Measurements from ENCODE around the gene PRR5L.

PRR5L gene

DNA sequence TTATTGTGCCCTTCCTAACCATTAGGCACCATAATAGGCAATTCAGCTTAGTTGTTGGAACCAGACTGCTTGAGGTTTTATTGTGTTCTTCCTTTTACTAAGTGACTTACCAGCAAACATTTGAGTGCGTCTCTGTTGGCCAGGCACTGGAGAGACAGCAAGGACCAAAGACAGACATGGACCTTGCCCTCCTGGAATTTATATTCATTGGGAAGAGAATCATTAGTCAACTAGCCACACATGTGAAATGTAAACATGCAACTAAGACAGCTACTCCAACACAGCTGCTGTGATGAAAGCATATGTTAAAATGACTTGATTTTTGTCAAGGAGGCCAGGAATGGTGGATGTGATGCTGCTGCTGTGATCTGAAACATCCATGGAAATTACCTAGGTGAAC, 107.6 kb downstream of the PRR5L start:
- Histone ChIP-seq H3K4me1 (ENCODE audit: insufficient read depth, insufficient read length) (no peaks in the 10 kb centered on the region), H3K9ac (ENCODE audit: insufficient read length, low read depth) (no peak overlapping the region), H3K4me3 (ENCODE audit: insufficient read length, low read depth) (no peak overlapping the region), H3K36me3 (ENCODE audit: insufficient read depth, insufficient read length, low read length) (peaks cover 51% of the 10 kb centered on the region), H3K9me3 (ENCODE audit: insufficient read depth, low read length) (no peaks in the 10 kb centered on the region), H3K27me3 (ENCODE audit: insufficient read depth, insufficient read length) (no peaks in the 10 kb centered on the region)
- DNase-seq (ENCODE audit: low read depth, low spot score): no peak
- no peak for TF ChIP-seq ZNF274 (IDR thresholded peaks at IDR 0.05; ENCODE audit: low read depth, low read length)
- no peak for TF ChIP-seq YY1 (IDR thresholded peaks at IDR 0.05; ENCODE audit: insufficient read depth, insufficient read length)
- TF ChIP-seq SUZ12 (IDR thresholded peaks at IDR 0.05; ENCODE audit: extremely low read depth, insufficient read depth, insufficient read length): no peak

DNA sequence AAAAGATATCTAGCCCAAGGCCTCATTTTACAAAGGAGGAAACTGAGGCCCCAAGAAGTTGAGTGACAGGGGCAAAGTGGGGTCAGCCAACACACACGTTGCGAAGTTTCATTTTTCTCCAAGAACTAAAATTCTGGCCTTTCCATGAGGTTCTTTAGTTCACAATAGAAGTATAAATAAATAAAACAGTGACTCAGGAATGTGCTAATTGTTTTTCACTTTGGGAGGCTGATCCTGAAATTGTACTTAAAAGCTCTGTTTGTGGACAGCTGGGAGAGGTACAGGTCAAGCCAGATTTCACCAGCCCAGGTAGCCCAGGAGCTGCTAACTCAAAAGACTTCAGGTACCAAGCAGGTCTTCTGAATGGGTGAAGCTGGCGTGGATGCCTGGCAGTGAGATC, 108.7 kb downstream of the PRR5L start:
- Histone ChIP-seq H3K9ac (ENCODE audit: insufficient read length, low read depth) (no peak overlapping the region), H3K4me1 (ENCODE audit: insufficient read depth, insufficient read length) (peaks cover 4% of the 10 kb centered on the region), H3K36me3 (ENCODE audit: insufficient read depth, insufficient read length, low read length) (peaks cover 42% of the 10 kb centered on the region), H3K27me3 (ENCODE audit: insufficient read depth, insufficient read length) (no peaks in the 10 kb centered on the region), H3K4me3 (ENCODE audit: insufficient read length, low read depth) (no peak overlapping the region), H3K9me3 (ENCODE audit: insufficient read depth, low read length) (no peaks in the 10 kb centered on the region)
- no peak for DNase-seq (ENCODE audit: low read depth, low spot score)
- TF ChIP-seq ZNF274 (IDR thresholded peaks at IDR 0.05; ENCODE audit: low read depth, low read length) (no peak), YY1 (IDR thresholded peaks at IDR 0.05; ENCODE audit: insufficient read depth, insufficient read length) (no peak), SUZ12 (IDR thresholded peaks at IDR 0.05; ENCODE audit: extremely low read depth, insufficient read depth, insufficient read length) (no peak)

DNA sequence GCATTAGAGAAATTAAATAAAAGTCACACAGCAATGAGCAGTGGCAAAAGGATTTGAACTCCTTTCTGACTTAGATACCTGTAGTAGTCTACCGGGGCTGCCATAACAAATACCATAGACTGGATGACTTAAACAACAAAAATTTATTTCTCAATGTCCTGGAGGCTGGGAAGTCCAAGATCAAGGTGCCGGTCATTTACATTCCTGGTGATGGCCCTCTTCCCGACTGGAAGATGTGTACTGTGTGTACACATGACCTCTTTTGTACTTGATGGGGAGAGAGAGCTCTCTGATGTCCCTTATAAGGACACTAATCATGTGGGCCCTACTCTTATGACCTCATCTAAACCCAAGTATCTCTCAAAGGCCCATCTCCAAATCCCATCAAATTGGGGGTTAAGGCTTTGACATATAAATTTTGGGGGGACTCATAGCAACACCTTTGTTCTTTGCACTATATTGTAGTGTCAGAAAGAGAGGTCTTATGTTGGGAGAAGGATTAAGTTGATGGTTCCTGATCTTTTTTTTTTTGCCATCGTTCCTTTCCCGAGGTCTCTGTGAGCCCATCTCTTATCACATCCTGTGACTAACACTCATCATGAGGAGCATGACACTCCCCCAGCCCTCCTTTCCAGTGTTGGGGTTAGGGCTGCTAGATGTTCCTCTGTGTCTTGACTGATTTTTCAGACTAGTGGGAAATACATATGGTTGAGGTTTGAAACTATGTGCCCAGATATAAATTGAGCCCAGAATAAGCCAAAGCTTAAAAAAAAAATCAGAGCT, 109.7 kb downstream of the PRR5L start:
- peaks cover 49% of the 10 kb centered on the region for H3K36me3 ChIP-seq (ENCODE audit: insufficient read depth, insufficient read length, low read length)
- H3K4me1 ChIP-seq (ENCODE audit: insufficient read depth, insufficient read length): peaks cover 4% of the 10 kb centered on the region
- H3K9me3 ChIP-seq (ENCODE audit: insufficient read depth, low read length): no peaks in the 10 kb centered on the region
- no peak overlapping the region for H3K4me3 ChIP-seq (ENCODE audit: insufficient read length, low read depth)
- no peak overlapping the region for H3K9ac ChIP-seq (ENCODE audit: insufficient read length, low read depth)
- no peaks in the 10 kb centered on the region for H3K27me3 ChIP-seq (ENCODE audit: insufficient read depth, insufficient read length)
- TF ChIP-seq SUZ12 (IDR thresholded peaks at IDR 0.05; ENCODE audit: extremely low read depth, insufficient read depth, insufficient read length) (no peak), ZNF274 (IDR thresholded peaks at IDR 0.05; ENCODE audit: low read depth, low read length) (no peak), YY1 (IDR thresholded peaks at IDR 0.05; ENCODE audit: insufficient read depth, insufficient read length) (no peak)
- DNase-seq (ENCODE audit: low read depth, low spot score): no peak

DNA sequence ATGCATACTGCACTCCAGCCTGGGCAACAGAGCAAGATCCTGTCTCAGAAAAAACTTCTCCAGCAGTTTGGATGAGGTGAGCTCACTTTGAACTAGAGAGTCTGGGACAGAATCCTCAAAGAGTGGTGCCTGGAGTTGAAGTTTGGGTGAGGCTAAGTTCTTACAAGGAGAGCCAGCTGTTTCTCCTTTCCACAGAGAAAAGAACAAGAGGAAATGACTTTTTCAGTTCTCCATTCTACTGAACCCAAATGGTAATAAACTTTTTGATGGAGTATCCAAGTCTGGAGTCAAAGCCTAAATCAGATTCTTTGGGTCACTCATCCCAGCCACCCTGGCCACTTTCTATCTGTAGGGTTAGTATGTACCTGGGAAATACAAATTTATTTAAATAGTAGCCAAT, 111.3 kb downstream of the PRR5L start:
- Histone ChIP-seq H3K27me3 (ENCODE audit: insufficient read depth, insufficient read length) (no peaks in the 10 kb centered on the region), H3K4me1 (ENCODE audit: insufficient read depth, insufficient read length) (peaks cover 4% of the 10 kb centered on the region)
- DNase-seq (ENCODE audit: low read depth, low spot score): no peak

DNA sequence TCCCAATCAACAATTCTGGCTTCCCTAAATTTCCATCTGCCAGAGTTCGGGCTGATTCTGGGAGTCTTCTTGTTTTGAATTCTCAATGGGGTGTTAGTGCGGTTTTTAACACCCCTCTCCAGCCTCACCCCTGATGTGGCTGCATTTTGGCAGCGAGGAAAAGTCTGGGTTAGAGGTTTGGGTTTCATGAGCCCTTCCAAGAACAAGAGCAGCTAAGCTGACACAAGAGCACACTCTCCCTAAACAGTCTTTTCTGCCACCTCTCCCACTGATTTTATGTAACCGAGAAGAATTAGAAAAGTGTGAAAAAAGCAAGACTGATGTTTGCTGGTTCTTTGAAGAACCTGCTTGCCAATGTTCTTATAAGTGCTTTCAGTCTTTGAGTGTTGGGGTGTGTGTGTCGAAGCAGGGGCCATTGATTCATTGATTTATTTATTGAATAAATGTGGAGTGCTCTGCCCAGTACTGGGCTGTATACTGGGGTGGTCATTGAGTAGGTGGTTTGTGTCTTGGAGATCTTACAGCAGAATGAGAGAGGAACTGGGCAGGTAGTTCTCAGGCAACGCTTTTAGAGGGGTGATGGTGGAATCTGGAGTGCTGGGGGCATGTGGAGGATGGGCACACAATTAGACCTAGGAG, 112.5 kb downstream of the PRR5L start:
- no peak for DNase-seq (ENCODE audit: low read depth, low spot score)
- H3K9ac ChIP-seq (ENCODE audit: insufficient read length, low read depth): no peak overlapping the region

More for the DNA sequence above, 111.3 kb downstream of the PRR5L start:
- no peak for TF ChIP-seq SUZ12 (IDR thresholded peaks at IDR 0.05; ENCODE audit: extremely low read depth, insufficient read depth, insufficient read length)
- no peak for TF ChIP-seq YY1 (IDR thresholded peaks at IDR 0.05; ENCODE audit: insufficient read depth, insufficient read length)
- TF ChIP-seq ZNF274 (IDR thresholded peaks at IDR 0.05; ENCODE audit: low read depth, low read length): no peak
- no peak overlapping the region for H3K9ac ChIP-seq (ENCODE audit: insufficient read length, low read depth)
- H3K4me3 ChIP-seq (ENCODE audit: insufficient read length, low read depth): no peak overlapping the region
- peaks cover 49% of the 10 kb centered on the region for H3K36me3 ChIP-seq (ENCODE audit: insufficient read depth, insufficient read length, low read length)
- no peaks in the 10 kb centered on the region for H3K9me3 ChIP-seq (ENCODE audit: insufficient read depth, low read length)

DNA sequence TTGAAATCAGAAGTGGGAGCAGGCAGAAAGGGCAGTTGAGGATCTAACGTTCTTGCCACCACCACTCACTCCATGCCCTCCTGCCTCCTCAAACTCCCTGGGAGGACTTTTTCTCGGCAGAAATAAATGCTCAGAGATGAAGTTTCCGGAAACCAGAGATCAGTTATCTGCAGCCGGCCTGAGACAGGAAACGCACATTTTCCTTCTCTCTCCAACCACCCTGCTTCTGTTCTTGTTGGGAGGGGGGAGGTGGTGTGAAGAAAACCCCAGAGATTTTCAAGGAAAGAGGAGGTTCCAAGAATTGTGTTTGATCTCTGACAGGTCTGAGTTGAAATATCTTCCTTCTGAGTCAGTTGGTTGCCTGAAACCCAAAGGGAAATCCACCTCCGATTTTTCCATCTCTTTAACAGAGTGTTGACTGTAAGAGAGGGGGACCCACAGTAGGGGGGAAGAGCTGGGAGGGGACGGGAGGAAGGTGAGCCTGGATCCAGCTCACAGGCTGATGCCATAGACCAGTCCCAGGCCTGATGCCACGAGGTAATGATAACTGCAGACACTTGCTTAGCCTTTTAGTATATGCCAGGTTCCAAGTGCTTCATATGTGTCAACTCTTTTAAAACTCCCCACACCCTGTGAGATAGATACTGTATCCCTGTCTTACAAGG, 113.2 kb downstream of the PRR5L start:
- peaks cover 38% of the 10 kb centered on the region for H3K36me3 ChIP-seq (ENCODE audit: insufficient read depth, insufficient read length, low read length)
- DNase-seq (ENCODE audit: low read depth, low spot score): no peak
- H3K4me1 ChIP-seq (ENCODE audit: insufficient read depth, insufficient read length): peaks cover 4% of the 10 kb centered on the region
- H3K9ac ChIP-seq (ENCODE audit: insufficient read length, low read depth): no peak overlapping the region
- no peak for TF ChIP-seq YY1 (IDR thresholded peaks at IDR 0.05; ENCODE audit: insufficient read depth, insufficient read length)
- no peak for TF ChIP-seq SUZ12 (IDR thresholded peaks at IDR 0.05; ENCODE audit: extremely low read depth, insufficient read depth, insufficient read length)
- no peak for TF ChIP-seq ZNF274 (IDR thresholded peaks at IDR 0.05; ENCODE audit: low read depth, low read length)
- H3K4me3 ChIP-seq (ENCODE audit: insufficient read length, low read depth): no peak overlapping the region
- H3K27me3 ChIP-seq (ENCODE audit: insufficient read depth, insufficient read length): no peaks in the 10 kb centered on the region
- no peaks in the 10 kb centered on the region for H3K9me3 ChIP-seq (ENCODE audit: insufficient read depth, low read length)

More for the DNA sequence above, 112.5 kb downstream of the PRR5L start:
- TF ChIP-seq YY1 (IDR thresholded peaks at IDR 0.05; ENCODE audit: insufficient read depth, insufficient read length) (no peak), SUZ12 (IDR thresholded peaks at IDR 0.05; ENCODE audit: extremely low read depth, insufficient read depth, insufficient read length) (no peak), ZNF274 (IDR thresholded peaks at IDR 0.05; ENCODE audit: low read depth, low read length) (no peak)
- Histone ChIP-seq H3K9me3 (ENCODE audit: insufficient read depth, low read length) (no peaks in the 10 kb centered on the region), H3K4me1 (ENCODE audit: insufficient read depth, insufficient read length) (peaks cover 4% of the 10 kb centered on the region), H3K4me3 (ENCODE audit: insufficient read length, low read depth) (no peak overlapping the region), H3K27me3 (ENCODE audit: insufficient read depth, insufficient read length) (no peaks in the 10 kb centered on the region), H3K36me3 (ENCODE audit: insufficient read depth, insufficient read length, low read length) (peaks cover 42% of the 10 kb centered on the region)

DNA sequence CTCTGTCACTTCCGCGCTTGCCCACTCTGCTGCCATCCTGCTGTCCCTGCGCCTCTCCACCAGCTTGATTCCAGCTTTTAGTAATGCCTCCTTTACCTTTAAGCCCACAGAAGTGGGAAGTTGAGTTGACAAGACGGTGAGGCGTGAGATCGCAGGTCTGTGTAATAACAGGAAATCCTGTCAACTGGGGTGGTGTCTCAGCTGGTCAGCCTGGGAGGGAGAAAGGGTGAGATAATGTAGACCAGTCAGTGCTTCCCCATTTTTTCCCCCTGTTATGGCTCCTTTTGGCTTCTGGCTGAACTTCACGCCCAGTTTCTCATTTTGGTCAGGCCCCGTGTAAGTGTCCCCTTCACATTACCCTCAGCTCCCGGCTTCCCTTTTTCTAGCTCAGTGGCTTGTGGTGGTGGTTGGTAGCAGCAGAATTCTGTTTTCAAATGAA, 115.1 kb downstream of the PRR5L start:
- DNase-seq (ENCODE audit: low read depth, low spot score): no peak
- Histone ChIP-seq H3K36me3 (ENCODE audit: insufficient read depth, insufficient read length, low read length) (peaks cover 27% of the 10 kb centered on the region), H3K4me3 (ENCODE audit: insufficient read length, low read depth) (no peak overlapping the region), H3K4me1 (ENCODE audit: insufficient read depth, insufficient read length) (peaks cover 4% of the 10 kb centered on the region), H3K9ac (ENCODE audit: insufficient read length, low read depth) (no peak overlapping the region), H3K9me3 (ENCODE audit: insufficient read depth, low read length) (no peaks in the 10 kb centered on the region), H3K27me3 (ENCODE audit: insufficient read depth, insufficient read length) (no peaks in the 10 kb centered on the region)
- TF ChIP-seq YY1 (IDR thresholded peaks at IDR 0.05; ENCODE audit: insufficient read depth, insufficient read length): no peak
- no peak for TF ChIP-seq ZNF274 (IDR thresholded peaks at IDR 0.05; ENCODE audit: low read depth, low read length)
- no peak for TF ChIP-seq SUZ12 (IDR thresholded peaks at IDR 0.05; ENCODE audit: extremely low read depth, insufficient read depth, insufficient read length)

Data from NT2/D1 (cell line).